MM.1S (cell line): ENCODE data around the gene HHIPL2.

Experiments
- DNase-seq: peaks from one replicate; pipeline ENCODE4 v3.0.0-alpha.2; 2015
- H2AFZ ChIP-seq: fragments of 300-600 bp; sonication (generic); 2 replicates; pipeline ENCODE4 v1.6.0; 2016; ENCODE audit warnings: antibody characterized with exemption, low read length
- H3F3A ChIP-seq: fragments of 300-600 bp; sonication (generic); 2 replicates; pipeline ENCODE4 v1.6.1; 2016; ENCODE audit warnings: mild to moderate bottlenecking, antibody characterized with exemption, low read length, moderate library complexity, mixed read lengths; ENCODE audit not compliant: insufficient read depth
- H3K27ac ChIP-seq: fragments of 300-600 bp; sonication (generic); 2 replicates; pipeline ENCODE4 v1.5.1; 2016; ENCODE audit warnings: mild to moderate bottlenecking, low read length
- H3K27me3 ChIP-seq: fragments of 300-600 bp; sonication (generic); replicated peaks from 2 replicates; pipeline ENCODE4 v1.6.0; 2016; ENCODE audit warnings: low read length; ENCODE audit not compliant: insufficient read depth
- H3K36me3 ChIP-seq: fragments of 300-600 bp; sonication (generic); replicated peaks from 2 replicates; pipeline ENCODE4 v1.6.1; 2016; ENCODE audit warnings: mild to moderate bottlenecking, low read length, mixed read lengths; ENCODE audit not compliant: insufficient read depth
- H3K4me1 ChIP-seq: fragments of 300-600 bp; sonication (generic); 2 replicates; pipeline ENCODE4 v1.6.1; 2016; ENCODE audit warnings: low read length, mixed read lengths
- H3K4me2 ChIP-seq: fragments of 300-600 bp; sonication (generic); 2 replicates; pipeline ENCODE4 v1.6.0; 2016; ENCODE audit warnings: low read depth, low read length
- H3K4me3 ChIP-seq: fragments of 300-600 bp; sonication (generic); 2 replicates; pipeline ENCODE4 v1.5.1; 2016; ENCODE audit warnings: low read length, mixed read lengths
- H3K79me2 ChIP-seq: fragments of 300-600 bp; sonication (generic); 2 replicates; pipeline ENCODE4 v1.6.1; 2016; ENCODE audit warnings: mixed run types, low read length, mixed read lengths
- H3K9ac ChIP-seq: fragments of 300-600 bp; sonication (generic); 2 replicates; pipeline ENCODE4 v1.6.1; 2016; ENCODE audit warnings: low read length, mixed read lengths
- H3K9me2 ChIP-seq: fragments of 300-600 bp; sonication (generic); replicated peaks from 2 replicates; pipeline ENCODE4 v1.6.1; 2016; ENCODE audit warnings: mild to moderate bottlenecking, low read length, mixed read lengths; ENCODE audit not compliant: insufficient read depth
- H3K9me3 ChIP-seq: fragments of 300-600 bp; sonication (generic); replicated peaks from 2 replicates; pipeline ENCODE4 v1.6.1; 2016; ENCODE audit warnings: mild to moderate bottlenecking, low read length, mixed read lengths; ENCODE audit not compliant: insufficient read depth
- H4K20me1 ChIP-seq: fragments of 300-600 bp; sonication (generic); 2 replicates; pipeline ENCODE4 v1.6.1; 2016; ENCODE audit warnings: mild to moderate bottlenecking, low read length, moderate library complexity, mixed read lengths; ENCODE audit not compliant: insufficient read depth
- EZH2 ChIP-seq: fragments of 300-600 bp; sonication (generic); optimal IDR thresholded peaks from 2 replicates; pipeline ENCODE3; 2017; ENCODE audit warnings: low read depth, mild to moderate bottlenecking, antibody characterized with exemption, low read length, mixed read lengths
- EZH2phosphoT487 ChIP-seq: fragments of 300-600 bp; sonication (generic); IDR thresholded peaks from 2 replicates; pipeline ENCODE4 v1.6.1; 2018; ENCODE audit warnings: antibody characterized with exemption, low read length
- TF ChIP-seq, protein P1 (sequence below): fragments of 300-600 bp; sonication (generic); IDR thresholded peaks from 2 replicates; pipeline ENCODE4 v1.5.1; 2016; ENCODE audit warnings: antibody characterized with exemption, low read length, mixed read lengths

The HHIPL2 gene

DNA sequence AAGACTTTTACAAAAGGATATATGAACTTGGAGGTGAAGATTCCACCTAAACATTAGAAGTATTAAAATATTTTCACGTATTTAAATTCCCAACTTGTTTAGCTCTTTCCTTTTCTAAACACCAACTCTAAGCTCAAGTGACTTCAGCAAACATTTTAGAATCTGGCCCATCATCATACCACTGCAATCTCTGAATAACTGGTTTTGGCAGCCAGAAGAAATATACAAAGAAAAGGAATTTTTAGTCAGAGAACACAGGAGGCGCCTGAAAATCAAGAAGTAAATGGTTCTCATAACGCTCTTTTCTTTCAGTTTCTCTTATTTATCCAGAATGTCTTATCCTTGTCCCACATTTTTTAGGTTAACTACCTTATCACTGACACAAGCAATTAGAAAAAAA lies 31.4 kb upstream of the HHIPL2 start:
- Histone ChIP-seq H3K79me2 (no peaks in the 10 kb centered on the region; the same call in 1 of the 2 replicates), H3K9me2 (no peaks in the 10 kb centered on the region), H3K4me1 (peaks cover 19% of the 10 kb centered on the region), H3K4me3 (no peak overlapping the region), H3F3A (peaks cover 14% of the 10 kb centered on the region), H3K4me2 (no peak overlapping the region), H4K20me1 (no peaks in the 10 kb centered on the region), H3K9ac (no peak overlapping the region), H3K27ac (no peak overlapping the region), H3K27me3 (no peaks in the 10 kb centered on the region), H3K9me3 (no peaks in the 10 kb centered on the region), H2AFZ (no peak overlapping the region), H3K36me3 (0 out of 2 replicates have a peak, but pooled peaks cover 3% of the 10 kb centered on the region)
- DNase-seq: no peak
- no peak for TF ChIP-seq EZH2phosphoT487
- TF ChIP-seq, protein P1, sequence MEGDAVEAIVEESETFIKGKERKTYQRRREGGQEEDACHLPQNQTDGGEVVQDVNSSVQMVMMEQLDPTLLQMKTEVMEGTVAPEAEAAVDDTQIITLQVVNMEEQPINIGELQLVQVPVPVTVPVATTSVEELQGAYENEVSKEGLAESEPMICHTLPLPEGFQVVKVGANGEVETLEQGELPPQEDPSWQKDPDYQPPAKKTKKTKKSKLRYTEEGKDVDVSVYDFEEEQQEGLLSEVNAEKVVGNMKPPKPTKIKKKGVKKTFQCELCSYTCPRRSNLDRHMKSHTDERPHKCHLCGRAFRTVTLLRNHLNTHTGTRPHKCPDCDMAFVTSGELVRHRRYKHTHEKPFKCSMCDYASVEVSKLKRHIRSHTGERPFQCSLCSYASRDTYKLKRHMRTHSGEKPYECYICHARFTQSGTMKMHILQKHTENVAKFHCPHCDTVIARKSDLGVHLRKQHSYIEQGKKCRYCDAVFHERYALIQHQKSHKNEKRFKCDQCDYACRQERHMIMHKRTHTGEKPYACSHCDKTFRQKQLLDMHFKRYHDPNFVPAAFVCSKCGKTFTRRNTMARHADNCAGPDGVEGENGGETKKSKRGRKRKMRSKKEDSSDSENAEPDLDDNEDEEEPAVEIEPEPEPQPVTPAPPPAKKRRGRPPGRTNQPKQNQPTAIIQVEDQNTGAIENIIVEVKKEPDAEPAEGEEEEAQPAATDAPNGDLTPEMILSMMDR: no peak
- TF ChIP-seq EZH2: no peak

DNA sequence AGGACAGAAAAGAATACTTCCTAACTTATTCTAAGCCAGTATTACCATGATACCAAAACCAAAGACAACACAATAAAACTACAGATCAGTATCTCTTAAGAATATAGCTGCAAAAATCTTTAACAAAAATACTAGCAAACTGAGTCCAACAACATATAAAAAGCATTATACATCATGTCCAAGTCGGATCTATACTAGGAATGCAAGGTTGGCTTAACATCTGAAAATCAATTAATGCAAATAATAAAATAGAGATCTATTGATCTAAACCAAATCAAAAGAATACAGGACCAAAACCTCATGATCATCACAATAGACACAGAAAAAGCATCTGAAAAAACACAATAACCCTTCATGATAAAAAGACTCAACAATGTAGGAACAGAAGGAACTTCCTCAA lies 22.9 kb upstream of the HHIPL2 start:
- Histone ChIP-seq H3K27me3 (no peaks in the 10 kb centered on the region), H3K4me1 (no peaks in the 10 kb centered on the region), H3K9me2 (no peaks in the 10 kb centered on the region), H2AFZ (no peak overlapping the region), H4K20me1 (no peaks in the 10 kb centered on the region), H3K4me2 (no peak overlapping the region), H3K36me3 (0 out of 2 replicates have a peak, but pooled peaks cover 3% of the 10 kb centered on the region), H3K9ac (no peak overlapping the region), H3K9me3 (no peaks in the 10 kb centered on the region), H3F3A (no peaks in the 10 kb centered on the region), H3K4me3 (no peak overlapping the region), H3K79me2 (no peaks in the 10 kb centered on the region), H3K27ac (no peak overlapping the region)
- DNase-seq: no peak
- TF ChIP-seq EZH2 (no peak), EZH2phosphoT487 (no peak)
- TF ChIP-seq, protein P1: no peak

DNA sequence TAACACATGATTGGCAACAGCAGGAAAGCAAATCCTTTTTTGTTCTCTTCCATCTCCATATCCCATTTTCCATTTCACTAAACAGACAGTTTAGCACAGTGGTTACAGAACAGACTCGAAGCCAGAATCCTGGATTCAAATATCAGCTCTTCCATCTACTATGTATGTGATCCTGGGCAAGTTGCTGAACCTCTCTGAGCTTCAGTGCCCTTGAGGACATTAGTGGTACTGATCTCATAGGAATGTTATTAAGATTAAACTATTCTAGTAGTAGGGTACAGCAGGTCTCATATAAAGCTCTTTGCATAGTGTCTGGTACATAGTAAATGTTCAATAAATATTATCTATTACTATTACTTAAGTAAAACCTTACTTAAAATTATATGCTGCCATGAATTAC lies 13.8 kb upstream of the HHIPL2 start:
- no peak for DNase-seq

More for the DNA sequence above, 13.8 kb upstream of the HHIPL2 start:
- no peak overlapping the region for H2AFZ ChIP-seq
- no peaks in the 10 kb centered on the region for H3K36me3 ChIP-seq
- H3K79me2 ChIP-seq: no peaks in the 10 kb centered on the region
- H3K9ac ChIP-seq: no peak overlapping the region
- H3K4me2 ChIP-seq: no peak overlapping the region
- H3K4me3 ChIP-seq: no peak overlapping the region
- no peaks in the 10 kb centered on the region for H3K9me3 ChIP-seq
- H3K9me2 ChIP-seq: no peaks in the 10 kb centered on the region
- no peak overlapping the region for H3K27ac ChIP-seq
- no peaks in the 10 kb centered on the region for H3K27me3 ChIP-seq
- H3K4me1 ChIP-seq: no peaks in the 10 kb centered on the region
- no peaks in the 10 kb centered on the region for H3F3A ChIP-seq
- no peak for TF ChIP-seq EZH2
- TF ChIP-seq, protein P1: no peak
- no peak for TF ChIP-seq EZH2phosphoT487
- H4K20me1 ChIP-seq: no peaks in the 10 kb centered on the region
